ENCODE results near the gene ITGA7.

DNA sequence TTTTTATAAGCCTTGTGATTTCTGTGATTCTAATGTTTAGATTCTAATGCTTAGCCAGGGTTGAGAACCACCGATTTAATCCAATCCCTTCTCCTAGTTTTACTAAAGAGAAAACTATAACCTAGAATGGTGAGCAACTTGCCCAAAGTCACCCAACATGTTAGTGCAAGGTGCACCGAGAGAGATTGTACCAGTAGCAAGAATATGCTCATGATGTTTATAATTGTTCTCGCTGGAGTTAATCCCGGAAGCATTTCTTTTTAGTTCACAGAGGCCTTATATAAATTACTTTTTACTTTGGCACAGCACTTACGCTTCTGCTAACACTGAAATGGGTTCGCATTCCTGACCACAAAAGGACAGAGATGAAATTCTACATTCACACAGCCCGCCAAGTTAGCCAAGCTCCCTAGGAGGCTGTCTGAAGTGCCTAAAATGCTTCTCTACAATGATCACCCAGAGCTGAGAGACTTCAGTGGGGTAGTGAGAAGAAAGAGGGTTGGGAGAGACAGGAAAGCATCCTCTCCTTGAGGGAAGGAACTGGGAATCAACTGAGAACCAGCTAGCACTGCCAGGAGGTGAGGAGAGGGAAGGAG lies 7.6 kb upstream of the ITGA7 start:
- TF ChIP-seq, protein P1, sequence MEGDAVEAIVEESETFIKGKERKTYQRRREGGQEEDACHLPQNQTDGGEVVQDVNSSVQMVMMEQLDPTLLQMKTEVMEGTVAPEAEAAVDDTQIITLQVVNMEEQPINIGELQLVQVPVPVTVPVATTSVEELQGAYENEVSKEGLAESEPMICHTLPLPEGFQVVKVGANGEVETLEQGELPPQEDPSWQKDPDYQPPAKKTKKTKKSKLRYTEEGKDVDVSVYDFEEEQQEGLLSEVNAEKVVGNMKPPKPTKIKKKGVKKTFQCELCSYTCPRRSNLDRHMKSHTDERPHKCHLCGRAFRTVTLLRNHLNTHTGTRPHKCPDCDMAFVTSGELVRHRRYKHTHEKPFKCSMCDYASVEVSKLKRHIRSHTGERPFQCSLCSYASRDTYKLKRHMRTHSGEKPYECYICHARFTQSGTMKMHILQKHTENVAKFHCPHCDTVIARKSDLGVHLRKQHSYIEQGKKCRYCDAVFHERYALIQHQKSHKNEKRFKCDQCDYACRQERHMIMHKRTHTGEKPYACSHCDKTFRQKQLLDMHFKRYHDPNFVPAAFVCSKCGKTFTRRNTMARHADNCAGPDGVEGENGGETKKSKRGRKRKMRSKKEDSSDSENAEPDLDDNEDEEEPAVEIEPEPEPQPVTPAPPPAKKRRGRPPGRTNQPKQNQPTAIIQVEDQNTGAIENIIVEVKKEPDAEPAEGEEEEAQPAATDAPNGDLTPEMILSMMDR (IDR thresholded peaks at IDR 0.05): no peak
- TF ChIP-seq EP300 (IDR thresholded peaks at IDR 0.05): no peak

Measured in tibial nerve (tissue), 4 donors.